Esophagus muscularis mucosa (tissue), 4 donors: Measurements from ENCODE around the gene SNTB2. TPM values are rescaled to one million over a fixed set of nuclear protein-coding genes. Genes with fewer than 3 reads are reported as not detected.
"Not testable (repeated sequence)": the region's sequence is repeated elsewhere in the genome, so short reads cannot be mapped to it uniquely, and the experiment has no call there.

ENCODE experiments used
- DNase-seq: peaks from one replicate; pipeline ENCODE4 v3.0.0-alpha.2; 2017; ENCODE audit errors: extremely low spot score
- H3K27ac ChIP-seq, 4 donors: fragments of 200-600 bp; sonication (generic); replicated peaks in 1 of 4; 1 replicate in 3 of 4; 2 replicates in 1 of 4; pipeline ENCODE4 v1.5.1; 2016 to 2019; ENCODE audit warnings: mild to moderate bottlenecking in 1 of 4
- H3K27me3 ChIP-seq, 4 donors: fragments of 200-600 bp; sonication (generic); one replicate each; pipeline versions ENCODE4 v1.5.1 to v1.6.0; 2016 to 2019
- H3K36me3 ChIP-seq, 4 donors: fragments of 200-600 bp; sonication (generic); one replicate each; pipeline ENCODE4 v1.5.1; 2016 to 2019
- H3K4me1 ChIP-seq, 4 donors: fragments of 200-600 bp; sonication (generic); one replicate each; pipeline ENCODE4 v1.5.1; 2016 to 2019
- H3K4me3 ChIP-seq, 4 donors: fragments of 200-600 bp; sonication (generic); 1 replicate in 2 of 4; 2 replicates in 2 of 4; pipeline ENCODE4 v1.5.1; 2016 to 2019; ENCODE audit warnings: mild to moderate bottlenecking in 4 of 4, moderate library complexity in 1 of 4
- H3K9me3 ChIP-seq, 4 donors: fragments of 200-600 bp; sonication (generic); 1 replicate in 3 of 4; 2 replicates in 1 of 4; pipeline ENCODE4 v1.5.1; 2016 to 2019
- CTCF ChIP-seq, 3 experiments: fragments of 200-600 bp in 2 of 3; fragments of 450-650 bp in 1 of 3; sonication (generic) in 2 of 3; IDR thresholded peaks; one replicate each; pipeline ENCODE4 v1.5.1; 2017 to 2019; ENCODE audit warnings: antibody characterized with exemption in 3 of 3, mild to moderate bottlenecking in 2 of 3, moderate library complexity in 1 of 3
- EP300 ChIP-seq: sonication (generic); formaldehyde crosslinking; IDR thresholded peaks from one replicate; pipeline ENCODE4 v1.6.1; 2017; ENCODE audit warnings: antibody characterized with exemption
- POLR2A ChIP-seq: fragments of 450-650 bp; IDR thresholded peaks from one replicate; pipeline ENCODE4 v1.6.1; 2017; ENCODE audit warnings: antibody characterized with exemption, moderate library complexity, mild to moderate bottlenecking, low read depth
- POLR2AphosphoS5 ChIP-seq, 2 donors: sonication (generic); formaldehyde crosslinking; IDR thresholded peaks; one replicate each; pipeline ENCODE4 v1.6.1; 2017; ENCODE audit warnings: antibody characterized with exemption in 2 of 2
- WGBS: methylation state at CpG from one replicate; pipeline ENCODE4 v1.1.5; 2018; 5-methylcytosine and 5-hydroxymethylcytosine counted together
- intact Hi-C: fragments of 100-400 bp; cut with DNase I; formaldehyde crosslinking; loops from one replicate; pipeline ENCODE4 v1.15.1; 2023
- total RNA-seq, 4 donors: library from RNA; depleted of rRNA; stranded (reverse); fragments of >200 nt; gene quantifications; one replicate each; pipeline versions ENCODE4 v1.1.0 to v1.2.1, GENCODE V29; 2016

Gene SNTB2
- total RNA-seq, result 10 to 100 TPM; 36.1 to 73.4 (median 54.8) TPM

- Histone ChIP-seq H3K4me1 (peaks cover 17 to 71% (median 61%) of the 10 kb centered on the region in 4 donors), H3K27ac (peak within 1 kb of the TSS; percentile 90 to 96 (median 94)), H3K9me3 (no peaks in the 10 kb centered on the region), H3K4me3 (peak within 1 kb of the TSS; percentile 77 to 94 (median 88)), H3K36me3 (no peaks in the 10 kb centered on the region), H3K27me3 (no peaks in the 10 kb centered on the region)
- 2% methylated on average over 20 of the region's 69 CpGs for WGBS
- TF ChIP-seq POLR2AphosphoS5 (IDR thresholded peaks at IDR 0.05) (peak; percentile 93 to 96), EP300 (no peak), POLR2A (peak; percentile 64), CTCF (IDR thresholded peaks at IDR 0.05) (no peak)
- intact Hi-C loops, result no loop called here
- peak; percentile 98 for DNase-seq
These were observed at the start of gene SNTB2 for GRCh38 chr16:69186642-69187445. TSS of gene SNTB2 (plus strand) at chr16:69187164. CDS start at chr16:69187167, 3 bp downstream.

- peaks cover 39 to 76% (median 68%) of the 10 kb centered on the region in 4 donors for H3K36me3 ChIP-seq
- TF ChIP-seq POLR2AphosphoS5 (IDR thresholded peaks at IDR 0.05) (no peak), CTCF (IDR thresholded peaks at IDR 0.05) (no peak), POLR2A (no peak), EP300 (no peak)
These were observed 48.4 kb upstream of the SNTB2 start for GRCh38 chr16:69138608-69139007.

GRCh38 chr16:69139464-69139863, 47.5 kb upstream of the SNTB2 start:
- H3K4me1 ChIP-seq, H3K9me3 ChIP-seq, H3K27ac ChIP-seq, intact Hi-C loops, H3K4me3 ChIP-seq, DNase-seq, H3K27me3 ChIP-seq: not testable (repeated sequence)
- H3K36me3 ChIP-seq, result peaks cover 47 to 84% (median 76%) of the 10 kb centered on the region in 4 donors
- 94% methylated on average over 7 of the region's 7 CpGs for WGBS

More at GRCh38 chr16:69138608-69139007, 48.4 kb upstream of the SNTB2 start:
- Histone ChIP-seq H3K4me1 (peaks cover 6 to 13% (median 8%) of the 10 kb centered on the region in 4 donors), H3K27ac (no peak overlapping the region), H3K27me3 (no peaks in the 10 kb centered on the region), H3K4me3 (no peak overlapping the region), H3K9me3 (no peaks in the 10 kb centered on the region)
- no peak for DNase-seq
- 81% methylated on average over 2 of the region's 2 CpGs for WGBS
- intact Hi-C loops, result no loop called here

- intact Hi-C loops, result no loop called here
- no peaks in the 10 kb centered on the region for H3K27me3 ChIP-seq
- peaks cover 55 to 98% (median 91%) of the 10 kb centered on the region in 4 donors for H3K36me3 ChIP-seq
- H3K27ac ChIP-seq, result no peak overlapping the region
- no peak overlapping the region for H3K4me3 ChIP-seq
- H3K4me1 ChIP-seq, result no peaks in the 10 kb centered on the region
- H3K9me3 ChIP-seq, result no peaks in the 10 kb centered on the region
- 95% methylated on average over 5 of the region's 5 CpGs for whole genome bisulfite sequencing
- no peak for DNase-seq
- TF ChIP-seq EP300 (no peak), POLR2AphosphoS5 (IDR thresholded peaks at IDR 0.05) (no peak), CTCF (IDR thresholded peaks at IDR 0.05) (no peak), POLR2A (no peak)
These were observed 46.0 kb upstream of the SNTB2 start for GRCh38 chr16:69141014-69141413.

GRCh38 chr16:69141936-69142335, 45.0 kb upstream of the SNTB2 start:
- Histone ChIP-seq H3K9me3 (no peaks in the 10 kb centered on the region), H3K4me3 (no peak overlapping the region), H3K4me1 (no peaks in the 10 kb centered on the region), H3K27ac (no peak overlapping the region), H3K27me3 (no peaks in the 10 kb centered on the region), H3K36me3 (peaks cover 55 to 97% (median 89%) of the 10 kb centered on the region in 4 donors)
- TF ChIP-seq CTCF (IDR thresholded peaks at IDR 0.05) (no peak), EP300 (no peak), POLR2AphosphoS5 (IDR thresholded peaks at IDR 0.05) (no peak)
- WGBS, result 93% methylated on average over 4 of the region's 4 CpGs
- DNase-seq, result no peak
- intact Hi-C loops, result no loop called here
